OCI-LY3 (cell line): ENCODE measurements around the gene FBXO3.
A peak's percentile ranks its signal among the peaks of the same experiment; 100 is the strongest.

Source experiments
- H2AFZ ChIP-seq: fragments of 200-600, 300-600 bp; shearing (Covaris generic); 2 replicates; pipeline ENCODE4 v1.6.0; 2014; ENCODE audit warnings: antibody characterized with exemption, low read depth, low read length
- H3K27ac ChIP-seq: fragments of 200-600, 300-600 bp; sonication (generic); 2 replicates; pipeline ENCODE4 v1.5.1; 2014; ENCODE audit warnings: mild to moderate bottlenecking, low read length, moderate library complexity, mixed read lengths
- H3K27me3 ChIP-seq: fragments of 200-600, 300-600 bp; sonication (generic); 2 replicates; pipeline ENCODE4 v1.6.1; 2014; ENCODE audit warnings: low read depth, low read length, mixed read lengths
- H3K36me3 ChIP-seq: fragments of 200-600, 300-600 bp; sonication (generic); replicated peaks from 2 replicates; pipeline ENCODE3; 2014; ENCODE audit warnings: low read depth, low read length, mixed read lengths
- H3K4me1 ChIP-seq: fragments of 300-600, 200-600 bp; sonication (generic); 2 replicates; pipeline ENCODE4 v1.6.1; 2014; ENCODE audit warnings: low read length, mixed read lengths
- H3K4me2 ChIP-seq: fragments of 200-600, 300-600 bp; sonication (generic); 2 replicates; pipeline ENCODE4 v1.6.1; 2014; ENCODE audit warnings: low read length, mixed read lengths
- H3K4me3 ChIP-seq: fragments of 300-600, 200-600 bp; sonication (generic); 2 replicates; pipeline ENCODE4 v1.5.1; 2014; ENCODE audit warnings: antibody characterized with exemption, mild to moderate bottlenecking, low read length, moderate library complexity
- H3K79me2 ChIP-seq: fragments of 300-600, 200-600 bp; shearing (Covaris generic); 2 replicates; pipeline ENCODE4 v1.6.1; 2014; ENCODE audit warnings: mild to moderate bottlenecking, low read length, mixed read lengths
- H3K9ac ChIP-seq: fragments of 300-600, 200-600 bp; shearing (Covaris generic); 2 replicates; pipeline ENCODE4 v1.6.0; 2014; ENCODE audit warnings: mild to moderate bottlenecking, low read length, moderate library complexity
- H3K9me3 ChIP-seq: fragments of 200-600, 300-600 bp; shearing (Covaris generic); 2 replicates; pipeline ENCODE4 v1.6.1; 2014; ENCODE audit warnings: low read length, mixed read lengths; ENCODE audit not compliant: insufficient read depth
- H4K20me1 ChIP-seq: fragments of 200-600, 300-600 bp; sonication (generic); 2 replicates; pipeline ENCODE4 v1.6.1; 2016; ENCODE audit warnings: low read length, mixed read lengths; ENCODE audit not compliant: insufficient read depth
- CTCF ChIP-seq: fragments of 200-600, 300-600 bp; sonication (generic); IDR thresholded peaks from 2 replicates; pipeline ENCODE4 v1.5.1; 2014; ENCODE audit warnings: antibody characterized with exemption, low read length, low read depth
- EZH2phosphoT487 ChIP-seq: fragments of 200-600 bp; shearing (Covaris generic); IDR thresholded peaks from 2 replicates; pipeline ENCODE4 v1.6.1; 2018; ENCODE audit warnings: antibody characterized with exemption, mixed run types, low read depth

FBXO3 gene

GRCh38 chr11:33772300-33772699 is 2.0 kb downstream of the FBXO3 start:
- no peak overlapping the region for H2AFZ ChIP-seq
- peaks cover 22% of the 10 kb centered on the region for H3K79me2 ChIP-seq
- H3K9ac ChIP-seq = no peak overlapping the region
- TF ChIP-seq CTCF (no peak), EZH2phosphoT487 (no peak)
- peaks cover 49% of the 10 kb centered on the region for H3K4me1 ChIP-seq
- H3K9me3 ChIP-seq = no peaks in the 10 kb centered on the region
- H3K27ac ChIP-seq = no peak overlapping the region
- H3K27me3 ChIP-seq = no peaks in the 10 kb centered on the region
- peaks cover 21% of the 10 kb centered on the region for H4K20me1 ChIP-seq
- peak overlapping the region; percentile 95 for H3K4me3 ChIP-seq
- peak overlapping the region; percentile 92 for H3K4me2 ChIP-seq
- peaks cover 7% of the 10 kb centered on the region for H3K36me3 ChIP-seq

GRCh38 chr11:33770236-33770635 is 4.1 kb downstream of the FBXO3 start:
- TF ChIP-seq EZH2phosphoT487 = no peak
- no peak for TF ChIP-seq CTCF
- Histone ChIP-seq H3K9ac (no peak overlapping the region), H3K79me2 (peaks cover 22% of the 10 kb centered on the region)

GRCh38 chr11:33769542-33769941 is 4.8 kb downstream of the FBXO3 start:
- peaks cover 21% of the 10 kb centered on the region for H4K20me1 ChIP-seq
- peaks cover 27% of the 10 kb centered on the region for H3K4me1 ChIP-seq
- no peak overlapping the region for H3K4me2 ChIP-seq
- peaks cover 22% of the 10 kb centered on the region for H3K79me2 ChIP-seq
- no peak overlapping the region for H3K4me3 ChIP-seq
- H2AFZ ChIP-seq = no peak overlapping the region
- H3K9ac ChIP-seq = no peak overlapping the region
- H3K36me3 ChIP-seq = peaks cover 10% of the 10 kb centered on the region
- no peak overlapping the region for H3K27ac ChIP-seq
- TF ChIP-seq EZH2phosphoT487 (no peak), CTCF (no peak)
- no peaks in the 10 kb centered on the region for H3K27me3 ChIP-seq
- no peaks in the 10 kb centered on the region for H3K9me3 ChIP-seq

More at GRCh38 chr11:33770236-33770635, 4.1 kb downstream of the FBXO3 start:
- Histone ChIP-seq H3K4me2 (no peak overlapping the region), H3K27me3 (no peaks in the 10 kb centered on the region), H3K4me3 (no peak overlapping the region), H3K9me3 (no peaks in the 10 kb centered on the region), H3K4me1 (peaks cover 32% of the 10 kb centered on the region), H3K36me3 (peaks cover 10% of the 10 kb centered on the region), H2AFZ (no peak overlapping the region), H4K20me1 (peaks cover 21% of the 10 kb centered on the region), H3K27ac (no peak overlapping the region)

DNA sequence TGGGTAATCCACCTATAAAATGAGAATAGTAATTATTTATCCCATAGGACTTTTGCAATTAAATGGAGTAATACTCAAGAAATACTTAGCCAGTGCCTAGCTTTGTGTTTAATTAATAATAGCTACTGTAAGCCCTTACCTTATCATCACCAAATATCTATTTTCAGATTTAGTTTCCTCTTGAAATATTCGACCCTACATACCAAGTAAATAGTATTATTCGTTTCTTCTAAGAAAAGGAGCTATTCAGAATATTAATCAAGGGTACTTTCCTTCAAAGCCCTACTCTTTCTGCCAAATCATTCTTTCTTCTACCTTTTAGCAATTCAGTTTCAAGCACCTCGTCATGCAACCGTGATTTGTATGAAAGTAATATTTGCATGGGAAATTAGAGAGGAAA is 6.7 kb downstream of the FBXO3 start:
- Histone ChIP-seq H2AFZ (no peak overlapping the region), H3K9ac (no peak overlapping the region), H3K4me1 (peaks cover 20% of the 10 kb centered on the region), H3K36me3 (peaks cover 18% of the 10 kb centered on the region), H3K27ac (no peak overlapping the region), H4K20me1 (peaks cover 10% of the 10 kb centered on the region), H3K4me2 (peak overlapping the region; percentile 6), H3K4me3 (no peak overlapping the region), H3K27me3 (no peaks in the 10 kb centered on the region), H3K9me3 (no peaks in the 10 kb centered on the region), H3K79me2 (peaks cover 9% of the 10 kb centered on the region)
- TF ChIP-seq CTCF (no peak), EZH2phosphoT487 (no peak)
